Stimulated activated naive CD8-positive, alpha-beta T cell treated with anti-CD3 and anti-CD28 coated beads, Interleukin-15, amount 100 ng/mL, for 72 hours (primary cell): ENCODE results near the gene CD300LG.
"Not testable (repeated sequence)": the region's sequence is repeated elsewhere in the genome, so short reads cannot be mapped to it uniquely, and the experiment has no call there.

ENCODE experiments used
- ATAC-seq: fragments of 150-1000 bp; cut with Tn5 transposase; 2 replicates; pipeline ENCODE4 v1.10.0; 2021; ENCODE audit warnings: mild to moderate bottlenecking, moderate library complexity
- DNase-seq, 2 donors: peaks; one replicate each; pipeline ENCODE4 v3.0.0; 2021 to 2022
- H3K27ac Mint-ChIP-seq, 2 donors: one replicate each; pipeline ENCODE4 v1.8.0; 2022; ENCODE audit warnings: mild to moderate bottlenecking in 2 of 2, mixed read lengths in 2 of 2, moderate library complexity in 2 of 2
- H3K27me3 Mint-ChIP-seq: one replicate; pipeline ENCODE4 v1.8.0; 2022; ENCODE audit warnings: mixed read lengths
- H3K4me1 Mint-ChIP-seq: one replicate; pipeline ENCODE4 v1.8.0; 2022; ENCODE audit warnings: mild to moderate bottlenecking, mixed read lengths
- H3K4me3 Mint-ChIP-seq, 2 donors: one replicate each; pipeline ENCODE4 v1.8.0; 2022; ENCODE audit warnings: mild to moderate bottlenecking in 2 of 2, mixed read lengths in 2 of 2, moderate library complexity in 1 of 2
- H3K9me3 Mint-ChIP-seq, 2 donors: one replicate each; pipeline ENCODE4 v1.8.0; 2022; ENCODE audit warnings: mixed read lengths in 2 of 2

The CD300LG gene

DNA sequence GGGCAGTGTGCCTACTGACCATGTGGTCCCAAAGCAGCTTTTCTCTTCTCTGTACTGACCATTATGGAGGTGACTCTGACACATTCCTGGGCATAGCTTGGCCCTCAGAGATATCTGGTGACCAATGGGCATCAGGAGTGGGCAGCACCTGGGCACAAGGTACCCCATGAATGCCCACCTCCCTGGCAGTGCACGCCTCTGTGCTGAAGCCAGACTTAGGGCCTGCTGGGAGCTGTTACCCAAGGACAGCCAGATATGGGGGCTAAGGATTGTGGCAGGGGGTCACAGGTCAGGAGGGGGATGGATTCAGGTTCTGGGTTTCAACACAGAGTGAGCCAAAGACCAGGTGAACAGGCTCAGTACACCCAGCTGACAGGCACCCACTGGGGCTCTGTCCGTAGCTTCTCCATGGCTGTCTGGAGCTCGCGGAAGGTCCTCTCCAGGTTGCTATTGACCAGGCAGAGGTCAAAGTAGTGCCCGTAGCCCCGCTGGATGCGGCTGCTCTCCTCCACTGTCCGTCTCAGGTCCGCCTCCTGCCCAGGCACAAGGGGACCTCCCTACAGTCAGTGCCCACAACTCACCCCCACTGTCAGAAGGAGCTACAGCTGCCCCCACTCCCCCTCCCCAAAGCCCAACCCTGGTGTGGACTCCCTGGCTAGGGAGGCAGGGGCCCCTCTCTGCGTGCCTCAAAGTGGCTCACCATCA is 30.6 kb downstream of the CD300LG start:
- H3K27ac Mint-ChIP-seq, result no peak overlapping the region
- ATAC-seq, result no peak
- H3K4me3 Mint-ChIP-seq, result no peak overlapping the region
- H3K4me1 Mint-ChIP-seq, result peaks cover 8% of the 10 kb centered on the region
- no peak for DNase-seq
- H3K9me3 Mint-ChIP-seq, result no peaks in the 10 kb centered on the region
- no peaks in the 10 kb centered on the region for H3K27me3 Mint-ChIP-seq

GRCh38 chr17:43878260-43879175 is 31.5 kb downstream of the CD300LG start:
- DNase-seq, result peak; percentile 65
- no peak overlapping the region for H3K27ac Mint-ChIP-seq
- H3K27me3 Mint-ChIP-seq, result no peaks in the 10 kb centered on the region
- H3K4me1 Mint-ChIP-seq, result peaks cover 8% of the 10 kb centered on the region
- no peak overlapping the region for H3K4me3 Mint-ChIP-seq
- peak; percentile 83 for ATAC-seq
- no peaks in the 10 kb centered on the region for H3K9me3 Mint-ChIP-seq

GRCh38 chr17:43879723-43880419 is 32.9 kb downstream of the CD300LG start:
- no peak overlapping the region for H3K27ac Mint-ChIP-seq
- DNase-seq, result no peak
- no peaks in the 10 kb centered on the region for H3K27me3 Mint-ChIP-seq
- no peaks in the 10 kb centered on the region for H3K9me3 Mint-ChIP-seq
- ATAC-seq, result no peak
- no peak overlapping the region for H3K4me3 Mint-ChIP-seq
- H3K4me1 Mint-ChIP-seq, result peaks cover 8% of the 10 kb centered on the region

- H3K4me1 Mint-ChIP-seq, result peaks cover 8% of the 10 kb centered on the region
- no peaks in the 10 kb centered on the region for H3K9me3 Mint-ChIP-seq
- ATAC-seq (peak; percentile 57), DNase-seq (peak; percentile 49 to 52)
- H3K4me3 Mint-ChIP-seq, result no peak overlapping the region
- no peaks in the 10 kb centered on the region for H3K27me3 Mint-ChIP-seq
- no peak overlapping the region for H3K27ac Mint-ChIP-seq
These were observed 33.5 kb downstream of the CD300LG start for GRCh38 chr17:43880420-43880991.

DNA sequence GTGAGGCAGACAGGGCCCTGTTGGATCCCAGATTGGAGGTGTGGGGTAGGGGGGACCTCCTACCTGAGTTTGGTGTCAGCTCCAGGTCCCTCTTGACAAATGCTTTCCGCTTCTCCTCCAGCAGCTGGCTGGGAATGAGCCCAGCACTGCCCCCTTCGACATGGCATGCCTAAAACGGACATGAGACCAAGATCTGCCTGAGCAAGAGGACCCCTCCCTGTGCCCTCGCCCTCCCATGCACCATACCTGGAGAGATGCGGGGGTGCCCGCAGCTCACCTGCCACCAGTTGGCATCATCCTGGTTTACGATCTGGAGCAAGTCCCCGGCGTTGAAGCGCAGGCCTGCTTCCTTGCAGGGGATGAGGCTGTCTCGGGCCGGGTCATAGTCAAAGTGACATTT is 34.2 kb downstream of the CD300LG start:
- DNase-seq (no peak), ATAC-seq (no peak)
- Mint-ChIP-seq H3K4me3 (no peak overlapping the region), H3K9me3 (no peaks in the 10 kb centered on the region), H3K4me1 (peaks cover 8% of the 10 kb centered on the region), H3K27me3 (no peaks in the 10 kb centered on the region), H3K27ac (no peak overlapping the region)

- no peak for DNase-seq
- H3K27ac Mint-ChIP-seq, result no peak overlapping the region
- H3K27me3 Mint-ChIP-seq, result no peaks in the 10 kb centered on the region
- no peaks in the 10 kb centered on the region for H3K9me3 Mint-ChIP-seq
- peaks cover 8% of the 10 kb centered on the region for H3K4me1 Mint-ChIP-seq
- ATAC-seq, result no peak
- H3K4me3 Mint-ChIP-seq, result no peak overlapping the region
These were observed 35.0 kb downstream of the CD300LG start for GRCh38 chr17:43881758-43882505.

DNA sequence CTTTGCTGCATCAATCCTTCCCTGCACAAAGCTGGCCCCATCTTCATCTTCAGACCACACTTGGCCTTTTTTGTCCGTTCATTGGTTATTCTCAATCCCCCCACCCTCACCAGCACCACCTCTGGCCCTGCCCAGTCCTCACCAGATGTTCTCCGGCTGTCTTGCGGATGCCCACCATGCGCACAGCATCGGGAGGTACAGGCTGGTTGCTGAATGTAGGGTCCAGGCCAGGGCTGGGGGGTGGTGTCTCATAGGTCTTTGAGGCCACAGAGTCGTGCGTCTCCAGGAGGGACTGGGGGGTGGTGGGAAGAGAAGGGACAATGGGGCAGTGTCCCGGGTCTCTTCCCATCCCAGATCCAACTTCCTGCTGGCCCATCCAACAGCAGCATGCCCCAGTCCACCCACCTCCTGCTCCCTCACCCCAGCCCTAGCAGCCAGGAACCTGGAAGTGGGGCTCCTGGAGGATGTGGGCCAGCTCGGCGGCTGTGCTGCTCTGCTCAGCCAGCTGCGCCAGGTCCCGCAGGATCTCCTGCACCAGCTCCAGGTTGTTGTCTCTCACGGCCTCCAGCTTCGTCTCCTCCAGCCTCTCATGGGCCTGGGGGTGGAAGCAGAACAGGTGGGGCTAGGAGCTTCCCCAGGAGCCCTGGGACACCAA is 35.9 kb downstream of the CD300LG start:
- H3K27ac Mint-ChIP-seq, result no peak overlapping the region
- no peak for ATAC-seq
- DNase-seq, result no peak
- H3K27me3 Mint-ChIP-seq, result no peaks in the 10 kb centered on the region
- no peaks in the 10 kb centered on the region for H3K9me3 Mint-ChIP-seq
- H3K4me1 Mint-ChIP-seq, result peaks cover 8% of the 10 kb centered on the region
- no peak overlapping the region for H3K4me3 Mint-ChIP-seq

DNA sequence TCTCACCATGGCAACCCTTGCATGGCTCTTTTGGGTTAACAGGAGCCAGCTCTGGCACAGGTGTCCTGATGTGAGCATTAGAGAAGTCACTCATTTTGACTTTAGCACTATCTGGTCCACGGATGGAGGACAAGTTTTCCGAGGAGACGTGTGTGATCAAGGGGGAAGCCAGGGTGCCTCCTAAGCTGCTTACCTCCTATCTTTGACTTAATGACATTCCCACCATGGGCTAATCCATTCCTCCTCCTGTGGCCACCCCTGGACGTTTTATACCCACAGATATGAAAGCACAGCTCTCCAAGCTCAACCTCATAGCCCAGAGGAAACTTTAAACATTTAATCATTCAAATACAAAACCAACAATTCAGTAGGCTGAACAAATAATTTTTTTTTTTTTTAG is 41.6 kb downstream of the CD300LG start:
- H3K9me3 Mint-ChIP-seq, result no peaks in the 10 kb centered on the region
- no peaks in the 10 kb centered on the region for H3K4me1 Mint-ChIP-seq
- H3K27ac Mint-ChIP-seq, result no peak overlapping the region
- no peaks in the 10 kb centered on the region for H3K27me3 Mint-ChIP-seq
- no peak for ATAC-seq
- no peak for DNase-seq
- H3K4me3 Mint-ChIP-seq, result no peak overlapping the region

- H3K27me3 Mint-ChIP-seq, result no peaks in the 10 kb centered on the region
- DNase-seq (no peak), ATAC-seq (no peak)
- no peaks in the 10 kb centered on the region for H3K4me1 Mint-ChIP-seq
- H3K27ac Mint-ChIP-seq, result no peak overlapping the region
- no peaks in the 10 kb centered on the region for H3K9me3 Mint-ChIP-seq
- no peak overlapping the region for H3K4me3 Mint-ChIP-seq
These were observed 43.3 kb downstream of the CD300LG start for GRCh38 chr17:43890240-43890639.

DNA sequence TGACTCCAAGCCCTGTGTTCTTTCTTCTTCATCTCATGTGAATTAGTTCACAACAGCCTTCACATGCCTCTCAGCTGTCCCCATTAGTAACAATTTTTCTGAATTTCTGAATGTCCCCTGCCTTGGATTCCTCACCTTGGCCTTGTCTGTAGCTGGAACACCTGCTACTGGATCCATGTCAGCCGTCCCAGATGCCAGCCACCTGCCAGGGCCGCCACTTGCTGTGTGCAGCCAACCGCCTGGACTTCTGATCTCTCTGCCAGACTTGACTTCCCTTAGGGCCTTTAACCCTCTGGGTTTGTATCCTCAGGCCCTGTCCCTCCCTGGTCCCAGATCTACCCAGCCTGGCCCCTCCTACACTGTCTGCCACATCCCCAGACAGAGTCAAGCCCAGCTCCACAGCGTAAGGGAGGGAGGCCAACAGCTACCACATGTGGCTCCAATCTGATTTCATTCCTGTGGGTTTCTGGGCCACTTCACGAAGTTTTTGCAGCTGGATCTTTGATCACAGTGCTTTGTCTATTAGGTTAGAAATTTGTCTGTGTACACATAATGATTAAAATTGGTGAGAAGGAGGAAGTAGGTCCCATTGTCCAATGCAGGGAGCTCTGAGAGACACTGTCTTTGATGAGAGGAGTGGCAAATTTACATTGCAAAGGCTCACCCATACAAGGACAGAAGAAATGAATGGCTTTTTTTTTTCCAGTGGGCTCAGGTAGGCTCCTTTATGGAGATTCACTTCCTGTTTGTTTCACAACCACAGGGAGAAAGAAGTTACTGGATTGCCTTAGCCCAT is 45.1 kb downstream of the CD300LG start:
- DNase-seq, result no peak
- H3K4me1 Mint-ChIP-seq, result no peaks in the 10 kb centered on the region
- peak overlapping the region in 1 of 2 donors; percentile 77 for H3K27ac Mint-ChIP-seq
- H3K27me3 Mint-ChIP-seq, result no peaks in the 10 kb centered on the region
- no peak overlapping the region for H3K4me3 Mint-ChIP-seq
- H3K9me3 Mint-ChIP-seq, result no peaks in the 10 kb centered on the region
- no peak for ATAC-seq

GRCh38 chr17:43892647-43892952 is 45.6 kb downstream of the CD300LG start:
- Mint-ChIP-seq H3K9me3 (no peaks in the 10 kb centered on the region), H3K4me1 (no peaks in the 10 kb centered on the region), H3K4me3 (no peak overlapping the region), H3K27ac (no peak overlapping the region), H3K27me3 (no peaks in the 10 kb centered on the region)
- no peak for ATAC-seq
- no peak for DNase-seq

GRCh38 chr17:43894494-43894893 is 47.5 kb downstream of the CD300LG start:
- not testable (repeated sequence) for H3K9me3 Mint-ChIP-seq, ATAC-seq, DNase-seq, H3K27ac Mint-ChIP-seq, H3K4me1 Mint-ChIP-seq, H3K27me3 Mint-ChIP-seq, H3K4me3 Mint-ChIP-seq

DNA sequence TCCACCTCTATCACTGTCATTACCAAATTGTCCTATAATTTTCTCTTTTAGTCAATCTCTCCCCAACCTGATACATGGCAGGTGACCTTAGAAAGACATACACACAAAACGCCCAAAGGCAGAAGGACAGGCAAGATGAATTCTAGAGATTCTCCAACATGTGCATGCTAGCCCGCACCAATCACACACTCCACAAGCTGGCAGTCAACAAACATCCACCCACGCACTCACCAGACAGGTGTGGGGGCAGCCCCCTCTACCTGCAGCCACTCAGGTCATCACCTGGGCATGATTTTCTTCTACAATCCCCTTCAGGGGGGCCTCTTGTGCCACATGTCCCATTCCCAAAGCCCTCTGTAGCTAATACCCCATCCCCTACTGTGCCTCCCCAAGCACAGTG is 50.9 kb downstream of the CD300LG start:
- no peak for DNase-seq
- peaks cover 5% of the 10 kb centered on the region for H3K27me3 Mint-ChIP-seq
- no peaks in the 10 kb centered on the region for H3K9me3 Mint-ChIP-seq
- no peak overlapping the region for H3K27ac Mint-ChIP-seq
- no peak overlapping the region for H3K4me3 Mint-ChIP-seq
- peaks cover 23% of the 10 kb centered on the region for H3K4me1 Mint-ChIP-seq
- ATAC-seq, result no peak

DNA sequence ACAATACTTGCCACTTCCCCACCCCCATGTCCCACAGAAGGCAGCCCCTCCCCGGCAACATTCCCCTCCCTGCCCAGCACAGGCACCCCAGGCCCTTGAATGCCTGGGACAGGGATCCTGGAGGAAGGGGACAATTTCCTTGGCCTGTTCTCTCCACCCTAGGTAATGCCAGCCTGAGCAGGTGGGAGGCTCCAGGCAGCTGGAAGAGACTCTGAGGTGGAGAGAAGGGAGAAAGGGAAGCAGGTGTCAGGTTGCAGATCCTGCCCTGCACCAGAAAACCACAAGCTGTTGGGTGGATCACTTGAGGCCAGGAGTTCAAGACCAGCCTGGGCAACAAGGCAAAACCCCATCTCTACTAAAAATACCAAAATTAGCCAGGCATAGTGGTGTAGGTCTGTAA is 51.5 kb downstream of the CD300LG start:
- H3K4me3 Mint-ChIP-seq, result no peak overlapping the region
- peaks cover 5% of the 10 kb centered on the region for H3K27me3 Mint-ChIP-seq
- ATAC-seq (no peak), DNase-seq (no peak)
- peaks cover 23% of the 10 kb centered on the region for H3K4me1 Mint-ChIP-seq
- H3K9me3 Mint-ChIP-seq, result no peaks in the 10 kb centered on the region
- H3K27ac Mint-ChIP-seq, result no peak overlapping the region
